Cardiac muscle cell (in vitro differentiated cells and primary cell): ENCODE measurements around the gene SLC51A. TPM values are rescaled to one million over a fixed set of nuclear protein-coding genes. Genes with fewer than 3 reads are reported as not detected.

ENCODE experiments used
- DNase-seq, 2 donors: peaks; one replicate each; pipeline versions ENCODE4 v3.0.0 to v3.0.0-alpha.2; 2010 to 2017; ENCODE audit warnings: low read depth in 1 of 2, low spot score in 1 of 2
- H3K27ac ChIP-seq: fragments of 200-600 bp; sonication (generic); 2 replicates; pipeline ENCODE4 v1.5.1; 2016
- H3K27me3 ChIP-seq: fragments of 200-600 bp; sonication (generic); 2 replicates; pipeline ENCODE4 v1.6.0; 2016; ENCODE audit warnings: control low read depth
- H3K36me3 ChIP-seq: fragments of 200-600 bp; sonication (generic); 2 replicates; pipeline ENCODE4 v1.5.1; 2016; ENCODE audit warnings: control low read depth
- H3K4me1 ChIP-seq: fragments of 200-600 bp; sonication (generic); 2 replicates; pipeline ENCODE4 v1.8.1; 2017; ENCODE audit warnings: low read depth, mild to moderate bottlenecking, mixed run types
- H3K4me3 ChIP-seq: fragments of 200-600 bp; sonication (generic); 2 replicates; pipeline ENCODE4 v1.5.1; 2016; ENCODE audit warnings: mild to moderate bottlenecking
- H3K9me3 ChIP-seq: fragments of 200-600 bp; sonication (generic); 2 replicates; pipeline ENCODE4 v1.5.1; 2017; ENCODE audit warnings: low read depth, mild to moderate bottlenecking, control low read depth
- CTCF ChIP-seq: IDR thresholded peaks from 2 replicates; pipeline ENCODE4 v1.5.1; 2012; ENCODE audit warnings: low read depth, mild to moderate bottlenecking, low read length
- polyA plus RNA-seq: library from polyadenylated mRNA; unstranded; fragments of >200 nt; fragmentation: Nextera tagmentation; extraction: Ambion mirVana; gene quantifications from 2 replicates; pipeline ENCODE4 v1.2.1, GENCODE V29; 2016
- total RNA-seq: library from RNA; depleted of rRNA; stranded (reverse); fragments of >200 nt; gene quantifications from 2 replicates; pipeline ENCODE4 v1.2.3, GENCODE V29; 2016

The SLC51A gene
- total and polyA plus RNA-seq, 2 experiments from 2014 or later: 3.9 TPM; not detected in 1

- TF ChIP-seq CTCF: no peak
- Histone ChIP-seq H3K36me3 (peaks cover 18% of the 10 kb centered on the region), H3K9me3 (no peaks in the 10 kb centered on the region), H3K27ac (no peak overlapping the region), H3K4me1 (peaks cover 15% of the 10 kb centered on the region), H3K27me3 (no peaks in the 10 kb centered on the region), H3K4me3 (no peak overlapping the region)
- DNase-seq: no peak
Measured at GRCh38 chr3:196235452-196236122, 19.3 kb downstream of the SLC51A start.

DNA sequence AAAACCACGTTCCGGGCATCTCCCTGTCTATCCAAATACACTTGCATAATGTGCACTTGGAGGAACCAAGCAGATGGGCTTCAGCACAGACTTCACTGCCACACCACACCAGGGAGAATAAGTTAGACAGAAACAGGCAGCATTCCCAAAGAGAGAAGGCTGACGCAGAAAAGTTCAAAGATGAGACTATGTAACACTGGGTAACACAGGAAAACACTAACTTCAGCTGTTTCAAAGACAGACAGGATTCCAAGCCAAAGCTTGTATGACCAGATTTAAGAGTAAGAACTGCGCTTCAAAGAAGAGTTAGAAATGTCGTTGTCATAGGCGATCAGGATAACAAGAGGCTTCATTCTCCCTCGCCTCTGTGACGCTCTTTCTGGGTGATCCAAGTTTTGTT lies 19.9 kb downstream of the SLC51A start:
- Histone ChIP-seq H3K36me3 (peaks cover 19% of the 10 kb centered on the region), H3K4me1 (peaks cover 15% of the 10 kb centered on the region), H3K9me3 (no peaks in the 10 kb centered on the region), H3K4me3 (no peak overlapping the region), H3K27ac (no peak overlapping the region), H3K27me3 (no peaks in the 10 kb centered on the region)
- no peak for DNase-seq
- no peak for TF ChIP-seq CTCF

DNA sequence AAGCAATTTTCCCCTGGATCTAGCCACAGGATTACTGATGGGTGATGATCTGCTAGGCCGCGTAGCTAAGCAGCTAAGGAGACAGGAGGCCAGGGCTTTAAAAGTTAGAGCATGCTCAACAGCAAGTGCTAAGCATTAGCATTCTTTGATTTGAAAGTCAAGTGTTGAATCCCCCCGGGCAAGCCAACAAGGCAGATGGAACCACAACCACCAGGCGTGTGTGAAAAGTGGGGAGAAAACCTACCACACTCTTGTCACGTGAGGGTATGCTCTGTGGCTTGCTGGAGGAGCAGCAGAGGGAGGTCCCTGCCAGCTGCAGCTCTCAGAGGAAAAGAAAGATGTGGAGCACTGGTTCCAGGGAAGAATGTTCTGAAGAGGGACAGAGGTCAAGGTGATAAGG lies 20.9 kb downstream of the SLC51A start:
- Histone ChIP-seq H3K36me3 (peaks cover 27% of the 10 kb centered on the region), H3K4me1 (peaks cover 15% of the 10 kb centered on the region), H3K9me3 (no peaks in the 10 kb centered on the region), H3K27ac (peak overlapping the region; percentile 10), H3K27me3 (no peaks in the 10 kb centered on the region), H3K4me3 (no peak overlapping the region)
- TF ChIP-seq CTCF: no peak
- DNase-seq: no peak

GRCh38 chr3:196238612-196239560 lies 22.6 kb downstream of the SLC51A start:
- Histone ChIP-seq H3K4me3 (no peak overlapping the region), H3K27ac (peak overlapping the region; percentile 34), H3K4me1 (peaks cover 15% of the 10 kb centered on the region), H3K9me3 (no peaks in the 10 kb centered on the region), H3K27me3 (no peaks in the 10 kb centered on the region), H3K36me3 (peaks cover 31% of the 10 kb centered on the region)
- DNase-seq: no peak
- TF ChIP-seq CTCF: no peak

DNA sequence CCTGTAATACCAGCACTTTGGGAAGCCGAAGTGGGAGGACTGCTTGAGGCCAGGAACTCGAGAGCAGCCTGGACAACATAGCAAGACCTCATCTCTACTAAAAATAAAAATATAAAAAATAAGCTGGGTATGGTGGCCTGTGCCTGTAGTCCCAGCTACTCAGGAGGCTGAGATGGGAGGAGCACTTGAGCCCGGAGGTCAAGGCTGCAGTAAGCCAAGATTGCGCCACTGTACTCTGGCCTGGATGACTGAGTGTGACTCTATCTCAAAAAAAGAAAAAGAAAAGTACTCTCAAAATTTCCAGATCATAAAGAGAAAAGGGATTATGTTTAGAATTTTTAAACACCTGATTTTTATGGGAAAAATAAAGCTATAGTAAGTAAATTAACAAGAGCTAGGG lies 24.1 kb downstream of the SLC51A start:
- H3K9me3 ChIP-seq: no peaks in the 10 kb centered on the region
- peak in 1 of 2 donors; percentile 32 for DNase-seq
- H3K4me3 ChIP-seq: no peak overlapping the region
- H3K4me1 ChIP-seq: peaks cover 15% of the 10 kb centered on the region
- no peak overlapping the region for H3K27ac ChIP-seq
- H3K27me3 ChIP-seq: no peaks in the 10 kb centered on the region
- no peak for TF ChIP-seq CTCF
- H3K36me3 ChIP-seq: peaks cover 33% of the 10 kb centered on the region
